HFFc6 (cell line): ENCODE results near the gene MRS2. TPM values are rescaled to one million over a fixed set of nuclear protein-coding genes. Genes with fewer than 3 reads are reported as not detected.
A peak's percentile ranks its signal among the peaks of the same experiment; 100 is the strongest.

Experiments used
- DNase-seq: peaks from one replicate; pipeline ENCODE4 v3.0.0-alpha.2; 2018
- H3K27ac Mint-ChIP-seq: 2 replicates; pipeline ENCODE4 v1.8.0; 2020; ENCODE audit warnings: mild to moderate bottlenecking, mixed read lengths
- H3K27me3 Mint-ChIP-seq: 2 replicates; pipeline ENCODE4 v1.8.0; 2021; ENCODE audit warnings: mild to moderate bottlenecking, moderate library complexity, mixed read lengths; ENCODE audit not compliant: insufficient read depth
- H3K36me3 Mint-ChIP-seq: 2 replicates; pipeline ENCODE4 v1.8.0; 2021; ENCODE audit warnings: low read depth, mixed read lengths
- H3K4me1 Mint-ChIP-seq: 2 replicates; pipeline ENCODE4 v1.8.0; 2020; ENCODE audit warnings: low read depth, mixed read lengths
- H3K4me3 Mint-ChIP-seq: 2 replicates; pipeline ENCODE4 v1.8.0; 2020; ENCODE audit warnings: mild to moderate bottlenecking, moderate library complexity, mixed read lengths
- H3K9me3 Mint-ChIP-seq: 2 replicates; pipeline ENCODE4 v1.8.0; 2020; ENCODE audit warnings: mild to moderate bottlenecking, mixed read lengths
- CTCF ChIP-seq: fragments of 200-600 bp; sonication (generic); IDR thresholded peaks from 2 replicates; pipeline ENCODE4 v1.5.0; 2021; ENCODE audit warnings: antibody characterized with exemption, mild to moderate bottlenecking
- total RNA-seq, 6 experiments: library from RNA; stranded (reverse); fragmentation: NEBNext Ultra II Directional; extraction: Animal tissue kit (Norgen Biotek cat#: 25700); gene quantifications; 2 replicates in 1 of 6; 3 replicates in 5 of 6; pipeline ENCODE4 v1.2.3, GENCODE V29; 2021

Gene MRS2
- total RNA-seq, 6 experiments from 2014 or later, result 14.7 to 21.1 (median 16.9) TPM

- Mint-ChIP-seq H3K4me3 (no peak overlapping the region), H3K4me1 (peaks cover 30% of the 10 kb centered on the region), H3K27me3 (no peaks in the 10 kb centered on the region; the same call in 1 of the 2 replicates), H3K36me3 (peaks cover 7% of the 10 kb centered on the region), H3K27ac (no peak overlapping the region), H3K9me3 (no peaks in the 10 kb centered on the region)
- no peak for DNase-seq
- TF ChIP-seq CTCF, result no peak
These were observed 22.4 kb downstream of the MRS2 start for GRCh38 chr6:24425091-24425490.

DNA sequence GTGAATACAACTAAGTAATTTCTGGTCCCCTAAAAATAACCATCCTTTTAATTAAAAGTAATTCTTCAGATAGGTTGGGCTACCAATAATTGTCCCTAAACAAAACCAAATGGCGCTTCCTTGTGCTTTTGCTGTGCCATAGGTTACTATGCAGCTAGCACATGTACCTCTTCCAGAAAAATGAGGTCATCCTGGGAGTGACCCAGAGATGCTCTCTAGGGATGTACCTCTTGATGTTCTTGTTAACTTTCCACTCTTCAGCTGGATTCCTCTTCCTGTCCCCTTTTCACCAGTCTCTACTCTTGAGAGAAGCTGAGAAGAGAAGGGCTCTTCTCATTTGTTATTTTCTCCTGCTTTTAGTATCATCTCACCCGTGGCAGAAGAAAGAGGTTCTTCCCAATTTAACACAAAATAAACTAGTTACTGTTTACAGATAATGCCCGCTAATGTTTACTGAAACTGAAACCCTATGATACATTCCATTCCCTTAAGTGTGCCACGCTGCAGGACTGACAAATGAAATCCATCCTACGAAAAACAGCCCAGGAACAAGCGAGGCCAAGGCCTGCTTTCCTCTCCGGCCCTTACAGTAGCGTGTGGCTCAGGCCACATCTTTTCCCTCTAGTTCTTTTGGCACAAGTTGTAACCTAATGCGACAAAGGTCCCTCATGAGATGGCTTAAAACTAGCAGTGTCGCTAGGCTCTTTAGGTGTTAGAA is 24.2 kb downstream of the MRS2 start:
- no peak overlapping the region for H3K4me3 Mint-ChIP-seq
- H3K9me3 Mint-ChIP-seq, result no peaks in the 10 kb centered on the region
- TF ChIP-seq CTCF, result no peak
- no peak for DNase-seq
- no peaks in the 10 kb centered on the region for H3K27me3 Mint-ChIP-seq
- H3K4me1 Mint-ChIP-seq, result peaks cover 36% of the 10 kb centered on the region
- no peaks in the 10 kb centered on the region; the same call in 1 of the 2 replicates for H3K36me3 Mint-ChIP-seq
- H3K27ac Mint-ChIP-seq, result no peak overlapping the region

DNA sequence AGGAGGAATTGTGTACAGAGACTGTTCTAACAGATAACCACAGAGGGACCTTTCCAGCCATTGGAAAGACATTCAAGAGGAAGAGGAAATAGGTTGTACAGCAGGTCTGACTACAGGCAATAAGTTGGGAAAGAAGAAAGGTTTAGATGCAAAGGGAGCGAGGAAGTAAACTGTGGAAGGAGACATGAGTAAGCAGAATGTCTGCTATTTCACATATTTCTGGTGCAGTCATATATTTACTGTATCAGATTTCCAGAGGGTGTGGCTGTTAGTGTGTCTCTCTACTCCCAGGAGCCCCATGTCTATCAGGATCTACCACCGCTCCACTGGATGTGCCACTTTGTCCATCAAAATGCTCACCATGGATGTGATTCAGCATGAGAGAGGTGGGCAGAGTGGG is 25.9 kb downstream of the MRS2 start:
- no peaks in the 10 kb centered on the region for H3K27me3 Mint-ChIP-seq
- H3K36me3 Mint-ChIP-seq, result no peaks in the 10 kb centered on the region
- H3K4me3 Mint-ChIP-seq, result no peak overlapping the region
- DNase-seq, result peak; percentile 32
- H3K9me3 Mint-ChIP-seq, result no peaks in the 10 kb centered on the region
- H3K4me1 Mint-ChIP-seq, result peaks cover 36% of the 10 kb centered on the region
- no peak for TF ChIP-seq CTCF
- peak overlapping the region; percentile 59 for H3K27ac Mint-ChIP-seq

DNA sequence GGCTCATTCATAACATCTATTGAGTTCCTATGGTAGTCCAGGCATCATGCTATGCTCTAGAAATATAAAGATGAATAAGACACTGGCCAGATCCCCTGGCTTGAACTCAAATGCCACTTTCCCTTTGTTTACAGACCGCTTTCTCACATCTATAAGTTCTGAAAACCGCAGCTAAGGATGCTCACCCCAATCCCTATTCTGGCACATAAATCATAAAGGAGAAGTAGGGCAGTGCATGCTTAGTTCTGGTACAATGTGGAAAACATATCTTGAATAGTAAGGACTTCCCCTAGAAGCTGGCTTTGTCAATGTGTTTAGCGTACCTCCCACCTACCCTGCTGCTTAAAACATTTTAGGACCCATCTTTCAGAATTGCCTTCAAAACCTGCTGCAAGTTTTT is 26.4 kb downstream of the MRS2 start:
- Mint-ChIP-seq H3K9me3 (no peaks in the 10 kb centered on the region), H3K4me3 (no peak overlapping the region), H3K4me1 (peaks cover 36% of the 10 kb centered on the region), H3K36me3 (no peaks in the 10 kb centered on the region), H3K27me3 (no peaks in the 10 kb centered on the region), H3K27ac (0 out of 2 replicates have a peak overlapping the region, but pooled peaks have one; percentile 59)
- DNase-seq, result no peak
- no peak for TF ChIP-seq CTCF

DNA sequence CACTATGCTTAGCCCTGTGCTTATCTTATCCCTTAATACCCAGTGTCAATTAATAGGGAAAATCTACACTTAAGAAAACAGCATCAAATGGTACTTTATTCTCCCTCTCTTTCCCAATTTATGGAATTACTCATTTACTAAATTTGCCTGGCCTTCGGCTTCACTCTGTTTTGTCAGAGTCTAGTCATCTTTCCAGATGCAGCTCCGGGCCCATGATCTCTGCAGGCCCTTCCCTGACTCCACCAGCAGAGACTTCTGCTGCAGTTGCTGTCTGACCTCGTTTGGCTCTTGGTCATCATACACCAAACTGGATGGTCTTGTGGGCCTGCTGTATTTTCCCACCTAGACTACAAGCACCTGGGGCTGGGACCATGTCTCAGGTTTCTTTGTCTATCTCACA is 27.4 kb downstream of the MRS2 start:
- H3K27ac Mint-ChIP-seq, result peak overlapping the region; percentile 10
- no peaks in the 10 kb centered on the region for H3K9me3 Mint-ChIP-seq
- H3K27me3 Mint-ChIP-seq, result no peaks in the 10 kb centered on the region
- peak; percentile 36 for DNase-seq
- H3K36me3 Mint-ChIP-seq, result no peaks in the 10 kb centered on the region
- TF ChIP-seq CTCF, result no peak
- peaks cover 36% of the 10 kb centered on the region for H3K4me1 Mint-ChIP-seq
- H3K4me3 Mint-ChIP-seq, result no peak overlapping the region
